Activated CD8-positive, alpha-beta memory T cell treated with anti-CD3 and anti-CD28 coated beads, Interleukin-2, amount 50 U/mL, for 24 hours (primary cell): ENCODE measurements around the gene KLK8.

Experiments
- DNase-seq: peaks from one replicate; pipeline ENCODE4 v3.0.0-alpha.2; 2020; ENCODE audit errors: extremely low read depth

KLK8 gene

DNA sequence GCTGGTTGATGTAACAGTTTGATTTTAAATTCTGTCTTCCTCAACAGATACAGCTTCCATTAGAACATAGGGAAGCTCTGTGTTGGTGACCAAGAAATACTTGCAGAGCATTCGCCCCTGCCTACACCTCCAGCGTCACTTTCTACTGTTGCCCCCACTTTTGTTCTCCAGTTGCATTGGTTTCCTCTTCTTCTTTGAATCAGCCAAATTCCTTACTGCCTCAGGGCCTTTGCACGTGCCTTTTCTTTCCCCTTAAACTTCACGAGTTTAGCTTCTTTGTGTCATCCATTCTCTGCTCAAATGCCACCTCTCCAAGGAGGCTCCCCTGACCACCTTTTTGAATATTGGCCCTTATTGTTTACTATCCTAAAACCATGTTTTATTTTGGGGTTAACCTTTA is 54.3 kb downstream of the KLK8 start:
- no peak for DNase-seq
